ENCODE measurements around the gene SKOR1. TPM values are rescaled to one million over a fixed set of nuclear protein-coding genes. Genes with fewer than 3 reads are reported as not detected.
A peak's percentile ranks its signal among the peaks of the same experiment; 100 is the strongest.

SKOR1 gene
- total RNA-seq, 1 experiment from 2014 or later = 0.13 TPM

GRCh38 chr15:67836955-67837354 is 11.6 kb downstream of the SKOR1 start:
- no peaks in the 10 kb centered on the region; the same call in 1 of the 2 replicates for H3K27me3 ChIP-seq (ENCODE audit: insufficient read depth, low read depth)
- H4K20me1 ChIP-seq (ENCODE audit: insufficient read depth) = no peaks in the 10 kb centered on the region

GRCh38 chr15:67838789-67839332 is 13.6 kb downstream of the SKOR1 start:
- Histone ChIP-seq H3K9me3 (ENCODE audit: insufficient read depth, low read depth) (no peaks in the 10 kb centered on the region), H3F3A (ENCODE audit: insufficient read depth, low read depth) (peaks cover 8% of the 10 kb centered on the region; the same call in 1 of the 2 replicates), H4K20me1 (ENCODE audit: insufficient read depth) (no peaks in the 10 kb centered on the region), H3K9me2 (ENCODE audit: insufficient read depth) (no peaks in the 10 kb centered on the region), H3K27ac (peak overlapping the region; percentile 73), H3K4me2 (peak overlapping the region; percentile 88), H3K36me3 (ENCODE audit: low read depth) (no peaks in the 10 kb centered on the region), H2AFZ (peak overlapping the region; percentile 99), H3K27me3 (ENCODE audit: insufficient read depth, low read depth) (no peaks in the 10 kb centered on the region), H3K4me3 (peak overlapping the region; percentile 69; the same call in 1 of the 2 replicates), H3K79me2 (ENCODE audit: low read depth) (no peaks in the 10 kb centered on the region), H3K4me1 (replicated peaks; ENCODE audit: insufficient read depth) (peaks cover 10% of the 10 kb centered on the region)
- CTCF ChIA-PET = no interaction called here
- no TSS peak for BruUV-seq (replicated peaks)
- POLR2A ChIA-PET (ENCODE audit: unreplicated experiment) = interaction anchor here (0.6 kb wide), 1 partner anchor 660 kb away, joined by 4 read pairs; no protein-coding TSS in a partner anchor
- TF ChIP-seq CTCF (conservative IDR thresholded peaks at IDR 0.05) (no peak), EZH2 (IDR thresholded peaks at IDR 0.05; ENCODE audit: low read depth) (no peak)
- peak; percentile 61 to 79 for DNase-seq
- intact Hi-C loops (cut with micrococcal nuclease; ENCODE audit: unreplicated experiment) = loop anchor here (5.0 to 10.0 kb wide), 7 partner anchors 297 to 954 kb away; partner anchors contain the start of genes C15orf61 and MAP2K5

More at GRCh38 chr15:67836955-67837354, 11.6 kb downstream of the SKOR1 start:
- H3K4me3 ChIP-seq = no peak overlapping the region
- DNase-seq = no peak
- H3F3A ChIP-seq (ENCODE audit: insufficient read depth, low read depth) = peaks cover 8% of the 10 kb centered on the region; the same call in 1 of the 2 replicates
- no peak overlapping the region for H2AFZ ChIP-seq
- no peaks in the 10 kb centered on the region for H3K36me3 ChIP-seq (ENCODE audit: low read depth)
- ChIA-PET CTCF (no interaction called here), POLR2A (ENCODE audit: unreplicated experiment) (no interaction called here)
- H3K9me3 ChIP-seq (ENCODE audit: insufficient read depth, low read depth) = no peaks in the 10 kb centered on the region
- BruUV-seq (replicated peaks) = no TSS peak
- H3K9me2 ChIP-seq (ENCODE audit: insufficient read depth) = no peaks in the 10 kb centered on the region
- intact Hi-C loops (cut with micrococcal nuclease; ENCODE audit: unreplicated experiment) = loop anchor here (1.0 to 10.0 kb wide), 9 partner anchors 295 to 952 kb away; partner anchors contain the start of genes C15orf61 and MAP2K5
- H3K79me2 ChIP-seq (ENCODE audit: low read depth) = no peaks in the 10 kb centered on the region
- peaks cover 10% of the 10 kb centered on the region for H3K4me1 ChIP-seq (replicated peaks; ENCODE audit: insufficient read depth)
- no peak overlapping the region for H3K4me2 ChIP-seq
- no peak for TF ChIP-seq EZH2 (IDR thresholded peaks at IDR 0.05; ENCODE audit: low read depth)
- TF ChIP-seq CTCF (conservative IDR thresholded peaks at IDR 0.05) = no peak
- no peak overlapping the region for H3K27ac ChIP-seq

DNA sequence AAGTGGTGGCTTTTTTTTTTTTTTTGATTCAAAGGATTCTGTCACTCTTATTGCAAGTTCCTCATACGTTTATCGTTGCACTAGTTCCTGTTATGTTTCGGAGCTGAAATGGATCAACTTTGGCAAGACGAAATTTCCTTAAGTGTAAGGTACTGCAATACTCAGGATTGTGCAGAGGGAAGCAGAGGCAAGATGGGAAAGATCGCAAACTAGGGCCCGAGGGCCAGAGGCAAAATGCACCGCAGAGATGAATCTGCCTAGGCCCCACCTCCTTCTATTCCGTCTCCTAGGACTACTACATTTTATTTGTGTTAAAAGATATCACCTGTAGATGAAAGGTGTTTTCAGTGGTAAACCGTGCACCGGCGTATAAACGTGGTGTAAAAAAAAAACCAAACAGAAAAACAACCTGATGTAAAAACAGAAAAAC is 14.2 kb downstream of the SKOR1 start:
- peak; percentile 49 to 61 for DNase-seq
- Histone ChIP-seq H2AFZ (peak overlapping the region; percentile 99), H3K4me2 (peak overlapping the region; percentile 88), H3K4me3 (peak overlapping the region; percentile 69), H3K27ac (peak overlapping the region; percentile 73), H3K27me3 (ENCODE audit: insufficient read depth, low read depth) (no peaks in the 10 kb centered on the region), H3F3A (ENCODE audit: insufficient read depth, low read depth) (peaks cover 8% of the 10 kb centered on the region; the same call in 1 of the 2 replicates), H3K79me2 (ENCODE audit: low read depth) (no peaks in the 10 kb centered on the region), H3K9me3 (ENCODE audit: insufficient read depth, low read depth) (no peaks in the 10 kb centered on the region), H3K36me3 (ENCODE audit: low read depth) (no peaks in the 10 kb centered on the region), H3K9me2 (ENCODE audit: insufficient read depth) (no peaks in the 10 kb centered on the region), H4K20me1 (ENCODE audit: insufficient read depth) (no peaks in the 10 kb centered on the region), H3K4me1 (replicated peaks; ENCODE audit: insufficient read depth) (peaks cover 10% of the 10 kb centered on the region)
- intact Hi-C loops (cut with micrococcal nuclease; ENCODE audit: unreplicated experiment) = loop anchor here (5.0 to 10.0 kb wide), 7 partner anchors 297 to 955 kb away; partner anchors contain the start of genes C15orf61 and MAP2K5
- CTCF ChIA-PET = no interaction called here
- POLR2A ChIA-PET (ENCODE audit: unreplicated experiment) = no interaction called here
- TF ChIP-seq EZH2 (IDR thresholded peaks at IDR 0.05; ENCODE audit: low read depth) (no peak), CTCF (conservative IDR thresholded peaks at IDR 0.05) (no peak)
- BruUV-seq (replicated peaks) = no TSS peak

All from PC-9 (cell line).